SIG-M5 treated with dmso at 0.1 percent for 504 hours (cell line): Measurements from ENCODE around the gene FIGLA.
"Not testable (repeated sequence)": the region's sequence is repeated elsewhere in the genome, so short reads cannot be mapped to it uniquely, and the experiment has no call there.

Source experiments
- DNase-seq: peaks from one replicate; lab custom pipeline; 2025; ENCODE audit not compliant: unreplicated experiment; lab: John Stamatoyannopoulos, UW

FIGLA gene

DNA sequence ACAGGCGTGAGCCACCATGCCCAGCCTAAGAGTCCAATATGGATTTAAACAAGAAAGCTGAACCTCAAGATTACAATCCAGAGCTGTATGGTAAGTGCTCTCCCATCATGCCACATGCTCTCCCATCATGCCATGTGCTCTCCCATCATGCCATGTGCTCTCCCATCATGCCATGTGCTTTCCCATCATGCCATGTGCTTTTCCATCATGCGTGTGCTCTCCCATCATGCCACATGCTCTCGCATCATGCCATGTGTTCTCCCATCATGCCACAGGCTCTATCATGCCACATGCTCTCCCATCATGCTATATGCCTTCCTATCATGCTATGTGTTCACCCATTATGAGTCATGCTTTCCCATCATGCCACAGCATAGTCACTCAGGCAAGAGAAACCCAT is 43.2 kb downstream of the FIGLA start:
- no peak for DNase-seq

DNA sequence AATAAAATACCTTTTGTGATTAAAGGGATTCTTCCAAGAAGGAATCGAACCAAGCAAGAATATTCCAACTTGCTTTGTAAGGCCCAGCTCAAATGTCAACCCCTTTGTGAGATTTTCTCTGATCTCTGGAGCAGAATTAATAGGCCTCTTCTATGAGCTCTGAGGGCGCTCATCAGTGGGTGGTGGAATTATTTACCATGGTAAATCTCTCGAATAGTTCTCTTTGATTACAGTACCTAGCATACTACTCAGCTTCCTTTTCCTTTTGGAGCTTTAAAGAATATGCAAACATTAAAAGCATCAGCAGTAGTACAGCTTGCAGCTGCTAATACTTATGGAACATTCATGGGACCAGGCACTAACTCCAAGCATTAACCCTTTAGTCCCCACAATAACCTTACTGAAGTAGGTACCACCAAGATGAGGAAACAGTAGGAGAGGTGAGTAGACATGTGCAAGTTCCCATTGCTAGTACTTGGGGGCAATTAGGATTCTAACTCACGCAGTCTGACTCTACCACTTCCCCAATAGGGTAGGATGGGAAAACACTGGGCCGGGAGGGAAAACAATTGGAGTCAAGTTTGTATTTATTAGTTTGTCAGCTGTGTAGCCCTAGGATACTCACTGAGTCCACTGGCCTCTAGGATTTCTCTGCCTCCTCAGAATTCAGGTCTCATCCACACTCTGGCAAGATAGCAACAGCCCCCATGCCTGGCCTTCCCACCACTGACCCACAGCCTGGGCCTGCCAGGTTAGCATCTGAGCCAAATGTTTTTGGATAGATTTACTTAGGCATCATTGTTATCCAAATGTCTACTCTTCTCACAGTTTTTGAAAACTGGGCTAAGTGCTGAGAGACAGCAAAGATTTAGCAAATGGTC is 44.1 kb downstream of the FIGLA start:
- DNase-seq, result no peak

DNA sequence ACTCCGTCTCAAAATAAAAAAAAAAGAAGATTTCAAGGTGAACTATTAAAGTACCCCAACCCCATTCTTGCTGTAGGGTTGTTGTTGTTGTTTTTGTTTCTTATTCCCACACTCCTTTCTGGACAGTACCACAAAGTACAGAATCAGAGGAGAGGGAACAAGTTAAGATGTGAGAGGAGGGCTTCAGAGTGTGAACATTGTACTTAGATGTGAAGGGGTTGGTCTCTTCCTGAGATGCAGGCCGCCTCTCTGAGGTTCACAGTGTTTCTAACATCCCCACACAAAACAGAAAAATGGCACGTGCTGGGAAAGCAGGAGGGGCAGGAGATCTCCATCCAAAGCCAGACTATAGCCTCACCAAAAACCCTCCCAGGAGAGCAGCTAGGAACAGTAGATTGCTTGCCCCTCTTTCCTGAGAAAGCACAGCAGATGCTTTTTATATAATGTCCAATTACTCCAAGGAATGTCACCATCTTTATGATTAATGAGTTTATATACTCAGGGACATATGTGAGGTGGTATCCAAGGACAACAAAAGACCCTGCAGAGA is 45.1 kb downstream of the FIGLA start:
- no peak for DNase-seq

GRCh38 chr2:70744397-70744796 is 46.0 kb downstream of the FIGLA start:
- DNase-seq, result no peak

- DNase-seq, result no peak
Observed at GRCh38 chr2:70743677-70744076, 46.8 kb downstream of the FIGLA start.

GRCh38 chr2:70743068-70743467 is 47.4 kb downstream of the FIGLA start:
- no peak for DNase-seq

GRCh38 chr2:70739492-70739891 is 51.0 kb downstream of the FIGLA start:
- DNase-seq, result not testable (repeated sequence)

GRCh38 chr2:70738159-70738558 is 52.3 kb downstream of the FIGLA start:
- no peak for DNase-seq

GRCh38 chr2:70735071-70735470 is 55.4 kb downstream of the FIGLA start:
- no peak for DNase-seq

- DNase-seq, result no peak
Observed at GRCh38 chr2:70733646-70734180, 56.7 kb downstream of the FIGLA start.

- no peak for DNase-seq
Observed at GRCh38 chr2:70732766-70733645, 57.4 kb downstream of the FIGLA start.

GRCh38 chr2:70730730-70731129 is 59.7 kb downstream of the FIGLA start:
- no peak for DNase-seq

GRCh38 chr2:70729647-70730046 is 60.8 kb downstream of the FIGLA start:
- no peak for DNase-seq

DNA sequence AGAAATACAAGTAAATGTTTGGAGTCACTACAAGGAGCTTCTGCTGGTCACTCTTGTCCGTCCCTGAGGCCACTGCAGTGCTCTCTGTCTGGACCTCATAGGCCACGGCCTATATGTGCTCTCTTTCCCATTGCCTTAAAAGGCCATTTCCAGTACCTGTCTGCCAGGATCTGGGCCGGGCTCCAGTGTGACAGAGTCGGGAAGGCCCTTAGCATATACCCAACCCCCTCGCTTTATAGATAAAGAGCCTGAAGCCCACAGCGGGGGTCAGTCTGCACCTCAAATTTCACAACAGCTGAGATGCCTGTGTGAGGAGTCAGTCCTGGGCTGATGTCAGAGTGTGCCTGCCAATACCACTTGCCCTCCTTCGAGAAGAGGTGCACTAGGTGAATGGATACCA is 62.3 kb downstream of the FIGLA start:
- DNase-seq, result no peak
